GM19043 (cell line): Measurements from ENCODE around the gene STRA8.

Source experiments
- ATAC-seq: cut with Tn5 transposase; IDR thresholded peaks from one replicate; pipeline ENCODE4 v1.9.1; 2021; ENCODE audit warnings: low read depth; ENCODE audit not compliant: unreplicated experiment

STRA8 gene

GRCh38 chr7:135299235-135299634 lies 65.6 kb downstream of the STRA8 start:
- no peak for ATAC-seq

DNA sequence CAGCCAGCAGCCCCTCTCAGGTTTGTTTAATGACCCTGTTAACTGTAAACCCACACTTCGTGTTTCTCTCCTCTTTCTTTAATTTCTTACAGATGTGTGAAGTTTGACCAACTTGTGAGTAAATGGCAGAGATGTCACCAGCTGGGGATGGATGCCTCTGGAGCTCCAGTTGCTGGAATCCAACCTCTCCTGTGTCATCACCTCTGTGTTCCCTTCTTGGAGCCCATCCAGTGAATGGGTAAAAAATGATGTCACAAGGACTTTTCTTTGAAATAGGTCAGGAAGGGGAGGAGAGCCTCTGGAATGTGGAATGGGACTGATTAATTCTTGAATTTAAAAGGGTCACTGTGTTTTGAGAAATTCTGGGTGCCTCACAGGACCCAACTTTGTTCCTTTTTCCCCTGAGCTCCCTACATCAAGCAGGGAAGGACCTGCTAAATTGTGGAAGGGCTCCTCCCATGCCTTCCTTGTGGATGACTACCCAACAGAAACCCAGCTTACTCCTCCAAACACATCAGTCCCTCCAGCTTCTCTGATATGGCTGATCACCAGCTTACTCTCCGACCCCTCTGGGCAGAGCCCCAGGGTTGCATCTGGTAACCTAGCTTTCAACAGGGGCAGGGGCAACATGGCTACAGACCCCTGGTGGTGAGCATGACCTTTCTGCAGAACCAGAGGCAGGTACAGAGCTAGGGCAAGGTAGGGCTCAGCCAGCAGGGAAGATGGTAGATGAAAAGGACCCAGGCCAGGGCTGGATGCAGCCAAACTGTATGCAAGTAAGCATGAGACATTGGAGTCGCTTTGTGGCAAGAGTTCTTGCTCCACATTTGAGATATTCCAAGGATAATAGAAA lies 67.5 kb downstream of the STRA8 start:
- ATAC-seq, result no peak
